ENCODE results near the gene TOLLIP. TPM values are rescaled to one million over a fixed set of nuclear protein-coding genes. Genes with fewer than 3 reads are reported as not detected.

The TOLLIP gene
- total and polyA plus RNA-seq, 2 donors, result 10.9 to 25.4 TPM

DNA sequence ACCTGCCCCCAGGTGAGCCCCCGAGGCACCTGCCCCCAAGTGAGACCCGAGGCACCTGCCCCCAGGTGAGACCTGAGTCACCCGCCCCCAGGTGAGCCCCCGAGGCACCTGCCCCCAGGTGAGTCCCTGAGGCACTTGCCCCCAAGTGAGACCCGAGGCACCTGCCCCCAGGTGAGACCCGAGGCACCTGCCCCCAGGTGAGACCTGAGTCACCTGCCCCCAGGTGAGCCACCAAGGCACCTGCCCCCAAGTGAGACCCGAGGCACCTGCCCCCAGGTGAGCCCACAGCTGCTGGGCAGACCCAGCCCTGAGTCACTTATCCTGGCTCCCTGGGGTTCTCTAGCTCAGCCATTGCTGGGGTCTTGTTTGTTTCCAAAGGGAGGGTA lies 50.4 kb downstream of the TOLLIP start:
- Histone ChIP-seq H3K4me3 (ENCODE audit: low read length in 2 of 2) (no peak overlapping the region), H3K27ac (ENCODE audit: low read depth in 1 of 2, low read length in 1 of 2) (no peak overlapping the region), H3K4me1 (ENCODE audit: control insufficient read depth in 2 of 2, insufficient read depth in 2 of 2, low read length in 2 of 2) (peaks cover 7 to 13% of the 10 kb centered on the region in 2 donors), H3K27me3 (ENCODE audit: control insufficient read depth in 2 of 2, insufficient read depth in 1 of 2, low read length in 1 of 2) (no peaks in the 10 kb centered on the region), H3K9me3 (ENCODE audit: control insufficient read depth in 2 of 2, insufficient read depth in 1 of 2, low read length in 1 of 2) (peaks cover 0 to 1% of the 10 kb centered on the region in 2 donors), H3K36me3 (ENCODE audit: control insufficient read depth in 2 of 2, insufficient read depth in 2 of 2, low read length in 1 of 2) (no peaks in the 10 kb centered on the region)
- WGBS, result 93% methylated on average over 7 of the region's 7 CpGs
- no peak for DNase-seq (ENCODE audit: low read depth in 6 of 9, low spot score in 9 of 9)

DNA sequence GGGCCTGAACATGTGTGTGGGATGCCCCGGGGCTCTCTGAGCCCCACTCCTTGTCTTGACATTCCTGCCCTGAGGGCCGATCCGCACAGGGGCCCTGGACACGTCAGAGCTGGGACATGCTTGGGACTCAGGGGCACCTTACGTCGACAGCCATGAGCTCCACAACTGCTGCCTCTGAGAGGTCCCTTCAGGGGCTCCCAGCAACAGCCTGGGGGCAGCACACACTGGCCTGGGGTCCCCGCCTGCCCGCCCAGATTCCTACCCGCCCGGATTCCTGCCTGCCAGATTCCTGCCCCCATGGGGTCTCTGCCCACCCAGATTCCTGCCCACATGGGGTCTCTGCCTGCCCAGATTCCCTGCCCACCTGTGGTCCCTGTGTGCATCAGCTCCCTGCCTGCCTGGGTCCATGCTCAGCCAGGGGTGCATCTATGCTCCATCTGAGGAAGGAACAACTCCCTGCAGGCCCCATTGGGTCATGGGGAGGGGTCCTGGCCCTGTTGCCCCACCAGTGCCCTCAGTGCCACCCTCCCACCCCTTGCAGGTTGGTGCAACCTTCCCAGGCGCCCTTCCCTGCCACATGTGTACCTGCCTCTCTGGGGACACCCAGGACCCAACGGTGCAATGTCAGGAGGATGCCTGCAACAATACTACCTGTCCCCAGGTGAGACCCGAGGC lies 50.9 kb downstream of the TOLLIP start:
- no peak for DNase-seq (ENCODE audit: low read depth in 6 of 9, low spot score in 9 of 9)
- WGBS, result 88% methylated on average over 13 of the region's 13 CpGs
- H3K4me1 ChIP-seq (ENCODE audit: control insufficient read depth in 2 of 2, insufficient read depth in 2 of 2, low read length in 2 of 2), result peaks cover 7 to 13% of the 10 kb centered on the region in 2 donors
- no peak overlapping the region for H3K27ac ChIP-seq (ENCODE audit: low read depth in 1 of 2, low read length in 1 of 2)
- H3K9me3 ChIP-seq (ENCODE audit: control insufficient read depth in 2 of 2, insufficient read depth in 1 of 2, low read length in 1 of 2), result peaks cover 0 to 1% of the 10 kb centered on the region in 2 donors
- no peaks in the 10 kb centered on the region for H3K27me3 ChIP-seq (ENCODE audit: control insufficient read depth in 2 of 2, insufficient read depth in 1 of 2, low read length in 1 of 2)
- no peaks in the 10 kb centered on the region for H3K36me3 ChIP-seq (ENCODE audit: control insufficient read depth in 2 of 2, insufficient read depth in 2 of 2, low read length in 1 of 2)
- H3K4me3 ChIP-seq (ENCODE audit: low read length in 2 of 2), result no peak overlapping the region

DNA sequence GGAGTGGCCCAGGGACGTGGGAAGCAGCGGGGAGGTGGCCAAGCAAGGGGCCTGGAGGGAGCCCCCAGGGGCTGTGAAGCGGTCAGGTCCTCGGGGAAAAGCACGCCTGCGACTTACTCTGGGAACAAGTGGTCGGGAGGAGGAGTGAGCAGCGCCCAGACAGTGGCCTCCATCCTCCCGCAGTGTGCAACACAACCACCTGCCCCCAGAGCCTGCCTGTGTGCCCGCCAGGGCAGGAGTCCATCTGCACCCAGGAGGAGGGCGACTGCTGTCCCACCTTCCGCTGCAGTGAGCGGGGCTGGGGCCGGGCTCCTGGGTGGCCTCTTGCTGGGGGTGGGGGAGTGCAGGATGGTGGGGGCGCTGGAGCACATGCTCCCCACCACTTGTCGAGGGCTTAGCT lies 51.5 kb downstream of the TOLLIP start:
- H3K9me3 ChIP-seq (ENCODE audit: control insufficient read depth in 2 of 2, insufficient read depth in 1 of 2, low read length in 1 of 2), result peaks cover 1 to 5% of the 10 kb centered on the region in 2 donors
- DNase-seq (ENCODE audit: low read depth in 6 of 9, low spot score in 9 of 9), result no peak
- H3K4me1 ChIP-seq (ENCODE audit: control insufficient read depth in 2 of 2, insufficient read depth in 2 of 2, low read length in 2 of 2), result peaks cover 5 to 10% of the 10 kb centered on the region in 2 donors
- no peaks in the 10 kb centered on the region for H3K36me3 ChIP-seq (ENCODE audit: control insufficient read depth in 2 of 2, insufficient read depth in 2 of 2, low read length in 1 of 2)
- no peak overlapping the region for H3K27ac ChIP-seq (ENCODE audit: low read depth in 1 of 2, low read length in 1 of 2)
- H3K4me3 ChIP-seq (ENCODE audit: low read length in 2 of 2), result no peak overlapping the region
- 94% methylated on average over 16 of the region's 16 CpGs for WGBS
- no peaks in the 10 kb centered on the region for H3K27me3 ChIP-seq (ENCODE audit: control insufficient read depth in 2 of 2, insufficient read depth in 1 of 2, low read length in 1 of 2)

DNA sequence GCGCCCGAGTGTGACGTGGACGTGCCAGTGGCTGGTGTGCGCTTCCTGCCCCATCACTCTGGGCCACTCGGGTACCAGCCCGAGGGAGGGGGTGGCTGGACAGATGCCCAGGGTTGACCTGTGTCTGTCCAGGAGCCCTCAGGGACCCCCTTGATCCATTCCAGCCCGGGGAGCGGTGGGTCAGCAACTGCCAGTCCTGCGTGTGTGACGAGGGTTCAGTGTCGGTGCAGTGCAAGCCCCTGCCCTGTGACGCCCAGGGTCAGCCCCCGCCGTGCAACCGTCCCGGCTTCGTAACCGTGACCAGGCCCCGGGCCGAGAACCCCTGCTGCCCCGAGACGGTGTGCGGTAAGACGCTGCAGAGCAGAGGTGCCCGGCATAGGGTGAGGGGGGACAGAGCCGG lies 52.1 kb downstream of the TOLLIP start:
- no peak overlapping the region for H3K4me3 ChIP-seq (ENCODE audit: low read length in 2 of 2)

DNA sequence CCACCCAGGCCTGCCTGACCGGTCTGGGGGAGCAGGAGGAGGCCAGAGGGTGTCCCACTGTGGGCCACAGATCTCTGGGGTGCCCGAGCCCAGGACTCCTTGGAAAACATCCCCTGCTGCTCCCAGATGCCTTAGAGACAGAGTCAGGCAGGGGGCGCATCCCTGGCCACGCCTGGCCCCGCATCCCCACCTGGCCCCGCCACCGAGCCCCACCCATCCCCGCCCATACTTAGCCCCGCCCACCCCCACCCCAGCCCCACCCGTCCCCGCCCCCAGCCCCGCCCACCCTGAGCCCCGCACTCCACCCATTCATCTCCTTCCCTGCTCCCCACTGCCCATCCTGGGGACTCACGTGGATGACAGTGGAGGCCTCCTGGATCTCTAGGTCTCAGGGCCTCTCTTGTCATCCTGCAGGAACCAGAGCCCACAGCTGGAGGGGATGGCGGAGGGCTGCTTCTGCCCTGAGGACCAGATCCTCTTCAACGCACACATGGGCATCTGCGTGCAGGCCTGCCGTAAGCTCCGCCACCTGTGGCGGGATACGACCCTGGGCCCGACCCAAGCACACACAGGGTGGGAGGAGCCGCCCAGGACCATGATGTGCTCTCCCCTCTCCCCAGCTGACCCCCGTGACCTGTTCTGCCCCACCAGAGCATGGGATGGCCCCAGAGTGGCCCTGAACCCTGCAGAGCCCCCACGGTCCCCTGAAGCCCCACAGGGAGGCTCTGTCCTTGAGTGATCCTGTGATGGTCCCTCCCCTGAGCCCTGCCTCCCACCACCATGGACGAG lies 53.0 kb downstream of the TOLLIP start:
- H3K27me3 ChIP-seq (ENCODE audit: control insufficient read depth in 2 of 2, insufficient read depth in 1 of 2, low read length in 1 of 2), result no peaks in the 10 kb centered on the region
- no peaks in the 10 kb centered on the region for H3K36me3 ChIP-seq (ENCODE audit: control insufficient read depth in 2 of 2, insufficient read depth in 2 of 2, low read length in 1 of 2)
- WGBS, result 68% methylated on average over 26 of the region's 26 CpGs
- H3K4me1 ChIP-seq (ENCODE audit: control insufficient read depth in 2 of 2, insufficient read depth in 2 of 2, low read length in 2 of 2), result no peaks in the 10 kb centered on the region
- no peak for DNase-seq (ENCODE audit: low read depth in 6 of 9, low spot score in 9 of 9)
- H3K9me3 ChIP-seq (ENCODE audit: control insufficient read depth in 2 of 2, insufficient read depth in 1 of 2, low read length in 1 of 2), result peaks cover 1 to 20% of the 10 kb centered on the region in 2 donors
- H3K4me3 ChIP-seq (ENCODE audit: low read length in 2 of 2), result no peak overlapping the region
- H3K27ac ChIP-seq (ENCODE audit: low read depth in 1 of 2, low read length in 1 of 2), result no peak overlapping the region

More for the DNA sequence above, 52.1 kb downstream of the TOLLIP start:
- H3K27me3 ChIP-seq (ENCODE audit: control insufficient read depth in 2 of 2, insufficient read depth in 1 of 2, low read length in 1 of 2), result no peaks in the 10 kb centered on the region
- H3K36me3 ChIP-seq (ENCODE audit: control insufficient read depth in 2 of 2, insufficient read depth in 2 of 2, low read length in 1 of 2), result no peaks in the 10 kb centered on the region
- no peak overlapping the region for H3K27ac ChIP-seq (ENCODE audit: low read depth in 1 of 2, low read length in 1 of 2)
- H3K4me1 ChIP-seq (ENCODE audit: control insufficient read depth in 2 of 2, insufficient read depth in 2 of 2, low read length in 2 of 2), result peaks cover 4% of the 10 kb centered on the region in 2 donors
- DNase-seq (ENCODE audit: low read depth in 6 of 9, low spot score in 9 of 9), result no peak
- peaks cover 1 to 11% of the 10 kb centered on the region in 2 donors for H3K9me3 ChIP-seq (ENCODE audit: control insufficient read depth in 2 of 2, insufficient read depth in 1 of 2, low read length in 1 of 2)
- 94% methylated on average over 27 of the region's 27 CpGs for WGBS

DNA sequence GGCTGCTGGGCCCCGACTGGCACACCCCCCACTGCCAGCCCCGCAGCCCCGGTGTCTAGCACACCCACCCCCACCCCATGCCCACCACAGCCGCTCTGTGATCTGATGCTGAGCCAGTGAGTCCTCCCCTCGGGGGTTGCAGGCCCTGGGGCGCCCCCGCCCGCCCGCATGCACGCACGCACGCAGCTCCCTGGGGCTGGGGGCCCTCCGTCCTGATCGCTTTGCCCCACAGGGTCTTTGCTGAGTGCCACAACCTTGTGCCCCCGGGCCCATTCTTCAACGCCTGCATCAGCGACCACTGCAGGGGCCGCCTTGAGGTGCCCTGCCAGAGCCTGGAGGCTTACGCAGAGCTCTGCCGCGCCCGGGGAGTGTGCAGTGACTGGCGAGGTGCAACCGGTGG lies 54.3 kb downstream of the TOLLIP start:
- peaks cover 3 to 30% of the 10 kb centered on the region in 2 donors for H3K9me3 ChIP-seq (ENCODE audit: control insufficient read depth in 2 of 2, insufficient read depth in 1 of 2, low read length in 1 of 2)
- no peaks in the 10 kb centered on the region for H3K27me3 ChIP-seq (ENCODE audit: control insufficient read depth in 2 of 2, insufficient read depth in 1 of 2, low read length in 1 of 2)
- DNase-seq (ENCODE audit: low read depth in 6 of 9, low spot score in 9 of 9), result no peak
- H3K4me3 ChIP-seq (ENCODE audit: low read length in 2 of 2), result no peak overlapping the region
- H3K36me3 ChIP-seq (ENCODE audit: control insufficient read depth in 2 of 2, insufficient read depth in 2 of 2, low read length in 1 of 2), result no peaks in the 10 kb centered on the region
- no peak overlapping the region for H3K27ac ChIP-seq (ENCODE audit: low read depth in 1 of 2, low read length in 1 of 2)
- no peaks in the 10 kb centered on the region for H3K4me1 ChIP-seq (ENCODE audit: control insufficient read depth in 2 of 2, insufficient read depth in 2 of 2, low read length in 2 of 2)
- 92% methylated on average over 24 of the region's 24 CpGs for WGBS

DNA sequence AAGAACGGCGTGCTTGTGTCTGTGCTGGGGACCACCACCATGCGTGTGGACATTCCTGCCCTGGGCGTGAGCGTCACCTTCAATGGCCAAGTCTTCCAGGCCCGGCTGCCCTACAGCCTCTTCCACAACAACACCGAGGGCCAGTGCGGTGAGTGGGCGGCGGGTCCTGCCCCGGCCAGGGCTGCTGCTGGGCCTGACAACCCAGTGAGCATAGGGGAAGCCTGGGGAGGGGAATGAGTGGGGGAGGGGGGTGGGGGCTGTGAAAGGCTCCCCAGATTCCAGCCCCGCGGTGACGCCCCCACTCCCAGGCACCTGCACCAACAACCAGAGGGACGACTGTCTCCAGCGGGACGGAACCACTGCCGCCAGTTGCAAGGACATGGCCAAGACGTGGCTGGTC lies 54.7 kb downstream of the TOLLIP start:
- Histone ChIP-seq H3K27ac (ENCODE audit: low read depth in 1 of 2, low read length in 1 of 2) (no peak overlapping the region), H3K4me1 (ENCODE audit: control insufficient read depth in 2 of 2, insufficient read depth in 2 of 2, low read length in 2 of 2) (no peaks in the 10 kb centered on the region), H3K9me3 (ENCODE audit: control insufficient read depth in 2 of 2, insufficient read depth in 1 of 2, low read length in 1 of 2) (peaks cover 3 to 35% of the 10 kb centered on the region in 2 donors), H3K4me3 (ENCODE audit: low read length in 2 of 2) (no peak overlapping the region), H3K27me3 (ENCODE audit: control insufficient read depth in 2 of 2, insufficient read depth in 1 of 2, low read length in 1 of 2) (no peaks in the 10 kb centered on the region), H3K36me3 (ENCODE audit: control insufficient read depth in 2 of 2, insufficient read depth in 2 of 2, low read length in 1 of 2) (no peaks in the 10 kb centered on the region)
- no peak for DNase-seq (ENCODE audit: low read depth in 6 of 9, low spot score in 9 of 9)
- WGBS, result 94% methylated on average over 19 of the region's 19 CpGs

DNA sequence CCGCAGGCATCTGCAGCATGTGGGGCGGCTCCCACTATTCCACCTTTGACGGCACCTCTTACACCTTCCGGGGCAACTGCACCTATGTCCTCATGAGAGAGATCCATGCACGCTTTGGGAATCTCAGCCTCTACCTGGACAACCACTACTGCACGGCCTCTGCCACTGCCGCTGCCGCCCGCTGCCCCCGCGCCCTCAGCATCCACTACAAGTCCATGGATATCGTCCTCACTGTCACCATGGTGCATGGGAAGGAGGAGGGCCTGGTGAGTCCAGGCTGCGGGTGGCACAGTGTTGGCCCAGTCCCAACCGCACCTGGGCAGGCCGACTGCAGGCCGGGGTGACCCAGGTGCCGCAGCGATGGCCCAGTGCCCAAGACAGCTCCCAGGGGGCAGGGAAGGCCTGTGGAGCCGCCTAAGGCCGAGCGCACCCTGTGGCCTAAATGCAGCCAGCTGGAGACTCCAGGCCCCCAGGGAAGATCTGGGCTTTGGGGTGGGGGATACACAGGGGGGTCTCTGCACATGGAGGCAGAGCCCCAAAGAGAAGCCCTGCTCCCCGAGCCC lies 55.3 kb downstream of the TOLLIP start:
- Histone ChIP-seq H3K36me3 (ENCODE audit: control insufficient read depth in 2 of 2, insufficient read depth in 2 of 2, low read length in 1 of 2) (no peaks in the 10 kb centered on the region), H3K4me3 (ENCODE audit: low read length in 2 of 2) (no peak overlapping the region), H3K27ac (ENCODE audit: low read depth in 1 of 2, low read length in 1 of 2) (no peak overlapping the region), H3K4me1 (ENCODE audit: control insufficient read depth in 2 of 2, insufficient read depth in 2 of 2, low read length in 2 of 2) (no peaks in the 10 kb centered on the region), H3K9me3 (ENCODE audit: control insufficient read depth in 2 of 2, insufficient read depth in 1 of 2, low read length in 1 of 2) (peaks cover 3 to 38% of the 10 kb centered on the region in 2 donors), H3K27me3 (ENCODE audit: control insufficient read depth in 2 of 2, insufficient read depth in 1 of 2, low read length in 1 of 2) (no peaks in the 10 kb centered on the region)
- WGBS, result 97% methylated on average over 22 of the region's 22 CpGs
- no peak for DNase-seq (ENCODE audit: low read depth in 6 of 9, low spot score in 9 of 9)

DNA sequence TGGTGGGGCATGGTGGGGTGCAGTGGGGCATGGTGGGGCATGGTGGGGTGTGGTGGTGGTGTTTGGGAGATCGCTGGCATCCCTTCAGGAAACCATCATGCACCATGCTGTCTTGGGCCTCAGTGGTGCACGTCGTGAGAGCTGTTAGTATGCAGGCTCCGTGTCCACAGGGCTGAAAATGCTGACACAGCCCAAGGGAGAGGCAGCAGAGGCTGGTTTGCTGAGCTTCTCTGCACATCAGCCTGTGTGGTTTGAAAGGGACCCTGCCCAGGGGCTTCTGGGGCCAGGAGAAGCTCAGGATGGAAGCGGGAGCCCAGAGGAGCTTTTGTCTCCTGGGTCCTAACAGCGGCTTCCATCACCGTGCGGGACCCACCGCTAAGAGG lies 56.3 kb downstream of the TOLLIP start:
- Histone ChIP-seq H3K9me3 (ENCODE audit: control insufficient read depth in 2 of 2, insufficient read depth in 1 of 2, low read length in 1 of 2) (peaks cover 3 to 42% of the 10 kb centered on the region in 2 donors), H3K27me3 (ENCODE audit: control insufficient read depth in 2 of 2, insufficient read depth in 1 of 2, low read length in 1 of 2) (no peaks in the 10 kb centered on the region)
- 93% methylated on average over 9 of the region's 9 CpGs for WGBS

More for the DNA sequence above, 56.3 kb downstream of the TOLLIP start:
- H3K36me3 ChIP-seq (ENCODE audit: control insufficient read depth in 2 of 2, insufficient read depth in 2 of 2, low read length in 1 of 2), result no peaks in the 10 kb centered on the region
- no peak overlapping the region for H3K4me3 ChIP-seq (ENCODE audit: low read length in 2 of 2)
- H3K27ac ChIP-seq (ENCODE audit: low read depth in 1 of 2, low read length in 1 of 2), result no peak overlapping the region
- H3K4me1 ChIP-seq (ENCODE audit: control insufficient read depth in 2 of 2, insufficient read depth in 2 of 2, low read length in 2 of 2), result no peaks in the 10 kb centered on the region
- no peak for DNase-seq (ENCODE audit: low read depth in 6 of 9, low spot score in 9 of 9)
